Fibroblast of mammary gland (primary cell): ENCODE measurements around the gene GPR173.

Source experiments
- DNase-seq: peaks from one replicate; pipeline ENCODE4 v3.0.0-alpha.2; 2010; ENCODE audit warnings: low read depth
- H3K4me3 ChIP-seq: 2 replicates; pipeline ENCODE4 v1.5.1; 2011; ENCODE audit warnings: low read depth, mild to moderate bottlenecking, low read length, moderate library complexity; ENCODE audit not compliant: control insufficient read depth
- CTCF ChIP-seq: conservative IDR thresholded peaks from 2 replicates; pipeline ENCODE4 v1.5.1; 2011; ENCODE audit warnings: low read depth, low read length, inconsistent platforms; ENCODE audit not compliant: control insufficient read depth, insufficient read depth

Gene GPR173

GRCh38 chrX:53048169-53049126 is at the start of gene GPR173:
Gene GPR173, plus strand, starts transcription at chrX:53048789. Its CDS starts 27,833 bp downstream, at chrX:53076622.
- DNase-seq: peak; percentile 67
- H3K4me3 ChIP-seq: peak within 1 kb of the TSS; percentile 63
- TF ChIP-seq CTCF: no peak

- no peak for TF ChIP-seq CTCF
- no peak overlapping the region for H3K4me3 ChIP-seq
- DNase-seq: no peak
Observed at GRCh38 chrX:53000447-53001135, 48.0 kb upstream of the GPR173 start.

GRCh38 chrX:53001958-53002357 is 46.6 kb upstream of the GPR173 start:
- TF ChIP-seq CTCF: no peak
- H3K4me3 ChIP-seq: no peak overlapping the region
- no peak for DNase-seq

GRCh38 chrX:53003111-53003510 is 45.5 kb upstream of the GPR173 start:
- no peak for TF ChIP-seq CTCF
- DNase-seq: no peak
- no peak overlapping the region for H3K4me3 ChIP-seq

GRCh38 chrX:53004038-53004437 is 44.6 kb upstream of the GPR173 start:
- no peak for DNase-seq
- no peak for TF ChIP-seq CTCF
- H3K4me3 ChIP-seq: no peak overlapping the region

GRCh38 chrX:53004811-53005210 is 43.8 kb upstream of the GPR173 start:
- no peak for TF ChIP-seq CTCF
- H3K4me3 ChIP-seq: no peak overlapping the region
- no peak for DNase-seq
